ENCODE results near the gene KCTD13. TPM values are rescaled to one million over a fixed set of nuclear protein-coding genes. Genes with fewer than 3 reads are reported as not detected.
"Not testable (repeated sequence)": the region's sequence is repeated elsewhere in the genome, so short reads cannot be mapped to it uniquely, and the experiment has no call there.

KCTD13 gene
- total RNA-seq, 2 experiments from 2014 or later = 35.2 to 35.3 TPM

GRCh38 chr16:29896841-29897240, 29.2 kb downstream of the KCTD13 start:
- CTCF ChIA-PET = no interaction called here
- Mint-ChIP-seq H3K27me3 (peaks cover 23% of the 10 kb centered on the region), H3K27ac (no peak overlapping the region), H3K4me3 (no peak overlapping the region), H3K4me1 (ENCODE audit: low read depth) (peaks cover 7% of the 10 kb centered on the region), H3K9me3 (no peaks in the 10 kb centered on the region), H3K36me3 (ENCODE audit: low read depth) (no peaks in the 10 kb centered on the region)
- DNase-seq (no peak), ATAC-seq (no peak)
- POLR2A ChIA-PET = no interaction called here
- TF ChIP-seq CTCF (IDR thresholded peaks at IDR 0.05) = no peak
- intact Hi-C loops (cut with micrococcal nuclease) = no loop called here

- DNase-seq (no peak), ATAC-seq (no peak)
- Mint-ChIP-seq H3K4me3 (no peak overlapping the region), H3K27me3 (peaks cover 23% of the 10 kb centered on the region), H3K27ac (no peak overlapping the region), H3K4me1 (ENCODE audit: low read depth) (no peaks in the 10 kb centered on the region), H3K9me3 (no peaks in the 10 kb centered on the region), H3K36me3 (ENCODE audit: low read depth) (no peaks in the 10 kb centered on the region)
- TF ChIP-seq CTCF (IDR thresholded peaks at IDR 0.05) = no peak
- POLR2A ChIA-PET = interaction anchor here (2.0 kb wide), 1 partner anchor 31 kb away, joined by 6 read pairs; the partner anchor contains the start of gene KCTD13
- CTCF ChIA-PET = no interaction called here
- intact Hi-C loops (cut with micrococcal nuclease) = no loop called here
Observed at GRCh38 chr16:29894352-29894751, 31.7 kb downstream of the KCTD13 start.

GRCh38 chr16:29893553-29893952, 32.5 kb downstream of the KCTD13 start:
- peaks cover 20% of the 10 kb centered on the region for H3K27me3 Mint-ChIP-seq
- no peak for TF ChIP-seq CTCF (IDR thresholded peaks at IDR 0.05)
- no peaks in the 10 kb centered on the region for H3K4me1 Mint-ChIP-seq (ENCODE audit: low read depth)
- intact Hi-C loops (cut with micrococcal nuclease) = no loop called here
- H3K36me3 Mint-ChIP-seq (ENCODE audit: low read depth) = no peaks in the 10 kb centered on the region
- POLR2A ChIA-PET = interaction anchor here (2.0 kb wide), 1 partner anchor 32 kb away, joined by 6 read pairs; the partner anchor contains the start of gene KCTD13
- no peak for ATAC-seq
- H3K4me3 Mint-ChIP-seq = no peak overlapping the region
- DNase-seq = no peak
- CTCF ChIA-PET = no interaction called here
- no peaks in the 10 kb centered on the region for H3K9me3 Mint-ChIP-seq
- no peak overlapping the region for H3K27ac Mint-ChIP-seq

- ChIA-PET CTCF (no interaction called here), POLR2A (interaction anchor here (0.6 kb wide), 1 partner anchor 23 kb away, joined by 3 read pairs; no protein-coding TSS in a partner anchor)
- H3K27ac Mint-ChIP-seq = no peak overlapping the region
- H3K4me1 Mint-ChIP-seq (ENCODE audit: low read depth) = no peaks in the 10 kb centered on the region
- H3K4me3 Mint-ChIP-seq = no peak overlapping the region
- H3K9me3 Mint-ChIP-seq = no peaks in the 10 kb centered on the region
- no peaks in the 10 kb centered on the region for H3K36me3 Mint-ChIP-seq (ENCODE audit: low read depth)
- peaks cover 10% of the 10 kb centered on the region for H3K27me3 Mint-ChIP-seq
- intact Hi-C loops (cut with micrococcal nuclease) = no loop called here
- no peak for TF ChIP-seq CTCF (IDR thresholded peaks at IDR 0.05)
- no peak for ATAC-seq
- DNase-seq = no peak
Observed at GRCh38 chr16:29892458-29892813, 33.6 kb downstream of the KCTD13 start.

GRCh38 chr16:29891525-29892457, 34.2 kb downstream of the KCTD13 start:
- no peaks in the 10 kb centered on the region for H3K4me1 Mint-ChIP-seq (ENCODE audit: low read depth)
- H3K27ac Mint-ChIP-seq = no peak overlapping the region
- no peaks in the 10 kb centered on the region for H3K9me3 Mint-ChIP-seq
- ChIA-PET CTCF (interaction anchor here (1.4 kb wide), 1 partner anchor 140 kb away, joined by 3 read pairs; no protein-coding TSS in a partner anchor), POLR2A (interaction anchor here (0.6 kb wide), 1 partner anchor 24 kb away, joined by 3 read pairs; no protein-coding TSS in a partner anchor)
- no peak for TF ChIP-seq CTCF (IDR thresholded peaks at IDR 0.05)
- intact Hi-C loops (cut with micrococcal nuclease) = no loop called here
- no peaks in the 10 kb centered on the region for H3K36me3 Mint-ChIP-seq (ENCODE audit: low read depth)
- no peak overlapping the region for H3K4me3 Mint-ChIP-seq
- peaks cover 7% of the 10 kb centered on the region for H3K27me3 Mint-ChIP-seq
- DNase-seq = no peak
- ATAC-seq = no peak

GRCh38 chr16:29889372-29889771, 36.7 kb downstream of the KCTD13 start:
- H3K27ac Mint-ChIP-seq; H3K9me3 Mint-ChIP-seq; intact Hi-C loops (cut with micrococcal nuclease); H3K4me3 Mint-ChIP-seq; H3K27me3 Mint-ChIP-seq; H3K36me3 Mint-ChIP-seq (ENCODE audit: low read depth); ATAC-seq; DNase-seq; H3K4me1 Mint-ChIP-seq (ENCODE audit: low read depth): not testable (repeated sequence)
- POLR2A ChIA-PET = interaction anchor here (0.5 to 1.2 kb wide), 3 partner anchors 10 to 696 kb away, joined by 3 read pairs; no protein-coding TSS in a partner anchor
- CTCF ChIA-PET = interaction anchor here (1.3 to 1.5 kb wide), 2 partner anchors 27 to 143 kb away, joined by 3 to 5 read pairs; no protein-coding TSS in a partner anchor
